Activated naive CD4-positive, alpha-beta T cell (primary cell): ENCODE measurements around the gene CFAP100.

Source experiments
- DNase-seq, 4 experiments: peaks; one replicate each; lab custom pipeline; 2025; lab: John Stamatoyannopoulos, UW

CFAP100 gene

GRCh38 chr3:126356373-126357264 lies 38.1 kb upstream of the CFAP100 start:
- no peak for DNase-seq

DNA sequence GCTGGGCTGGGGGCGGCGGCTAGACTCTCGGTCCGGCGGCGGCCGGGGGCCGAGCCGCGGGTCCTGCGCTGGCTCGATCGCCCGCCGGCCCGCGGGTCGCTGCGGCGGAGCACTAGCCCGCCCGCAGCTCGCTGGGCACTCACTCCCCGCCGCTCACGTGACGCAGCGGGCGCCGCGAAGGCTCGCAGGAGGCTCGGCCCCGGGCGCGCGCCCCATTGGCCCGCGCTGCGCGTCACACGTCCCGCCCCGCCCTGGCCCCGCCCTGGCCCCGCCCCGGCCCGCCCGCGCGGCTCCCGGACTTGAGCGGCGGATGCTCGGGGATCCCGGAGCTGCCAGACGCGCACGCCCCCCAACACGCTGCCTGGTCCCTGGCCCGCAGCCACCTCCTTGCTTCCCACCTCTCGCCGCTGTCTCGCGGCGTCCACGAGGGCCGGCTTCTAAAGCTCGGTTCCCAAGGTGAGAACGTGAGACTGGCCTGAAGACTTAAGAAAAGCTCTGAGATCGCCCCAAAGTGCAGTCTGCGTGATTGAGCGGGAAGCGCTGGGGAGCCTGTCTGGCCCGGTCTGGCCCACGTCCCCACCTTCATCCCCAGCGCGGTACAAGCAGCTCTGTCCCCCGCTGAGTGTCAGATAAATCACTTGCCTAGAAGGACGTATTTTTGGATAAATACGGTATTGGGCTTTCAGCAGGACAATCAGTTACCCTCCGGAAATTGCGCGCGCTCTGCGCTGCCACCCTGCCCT lies 37.2 kb upstream of the CFAP100 start, which contains the start of gene KLF15:
Gene KLF15 (minus strand): TSS at position 114 of the 743 bp plus-strand sequence. CDS start 4,486 bp downstream, outside the sequence.
- DNase-seq: peak; percentile 20 to 73 (median 36)

DNA sequence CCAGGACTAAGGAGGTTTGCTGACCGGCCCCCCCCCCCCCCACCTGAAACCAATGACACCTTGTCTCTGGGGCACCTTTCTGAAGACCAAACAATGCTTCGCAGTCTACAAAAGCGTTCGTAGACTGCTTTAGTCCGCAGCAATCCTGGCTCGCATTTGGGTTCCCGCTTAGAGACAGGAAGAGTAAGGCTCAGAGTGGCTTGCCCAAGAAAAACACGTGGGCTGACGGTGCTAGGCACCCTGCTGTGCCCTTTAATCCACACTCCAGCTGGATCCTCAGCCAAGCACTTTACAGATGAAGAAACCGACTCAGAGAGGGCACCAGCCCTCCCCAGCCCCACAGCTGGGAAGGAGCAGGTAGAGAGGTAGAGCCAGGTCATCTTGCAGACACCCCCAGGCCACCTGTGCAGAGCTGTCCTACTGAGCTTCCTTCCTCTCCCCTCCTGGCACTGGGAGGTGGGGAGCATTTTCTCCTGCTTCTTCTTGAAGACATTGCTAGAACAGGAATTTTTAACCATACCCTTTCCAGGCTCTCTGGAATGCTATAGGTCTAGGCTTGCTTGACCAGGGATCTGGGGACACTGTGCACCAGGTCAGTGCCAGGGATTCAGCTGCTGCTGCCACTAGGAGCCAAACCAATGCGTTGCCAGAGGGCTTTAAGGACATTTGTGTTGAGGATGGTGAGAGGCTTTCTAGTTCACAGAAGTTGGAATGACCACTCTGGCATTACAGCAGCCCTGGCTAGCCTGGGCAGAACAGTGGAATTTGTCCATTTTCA lies 36.5 kb upstream of the CFAP100 start:
- no peak for DNase-seq

GRCh38 chr3:126358816-126359181 lies 35.9 kb upstream of the CFAP100 start:
- no peak for DNase-seq

DNA sequence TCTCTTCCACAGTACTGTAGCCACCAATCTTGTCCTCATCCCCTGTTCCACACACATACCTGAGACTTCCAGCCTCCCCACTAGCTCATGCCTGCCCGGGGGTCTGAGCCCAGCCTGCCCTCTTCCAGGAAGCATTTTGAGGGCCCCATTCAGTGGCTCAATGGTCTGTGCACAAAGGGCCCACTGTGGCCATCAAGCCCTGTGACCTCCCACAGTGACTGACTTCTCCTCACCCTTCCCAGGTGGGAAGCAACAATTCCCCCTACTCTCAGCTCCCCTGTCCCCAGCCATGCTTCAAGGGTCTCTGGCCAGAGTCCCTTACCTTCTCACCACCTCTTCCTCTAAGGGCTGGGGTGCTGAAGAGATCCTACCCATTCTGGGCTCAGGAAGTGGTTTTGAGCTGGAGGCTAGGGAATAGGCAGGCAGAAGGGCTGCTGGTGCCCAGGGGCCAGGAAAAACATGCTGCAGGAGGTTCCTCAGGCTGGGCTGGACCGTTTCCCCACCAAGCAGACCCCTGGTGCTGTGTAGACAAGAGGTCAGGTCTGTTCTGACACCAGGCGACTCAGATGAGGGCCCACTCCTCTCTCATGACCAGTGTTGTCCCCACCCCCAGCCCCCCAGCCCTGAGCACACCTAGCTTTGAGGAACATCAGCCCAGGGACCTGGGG lies 34.5 kb upstream of the CFAP100 start:
- DNase-seq: no peak

DNA sequence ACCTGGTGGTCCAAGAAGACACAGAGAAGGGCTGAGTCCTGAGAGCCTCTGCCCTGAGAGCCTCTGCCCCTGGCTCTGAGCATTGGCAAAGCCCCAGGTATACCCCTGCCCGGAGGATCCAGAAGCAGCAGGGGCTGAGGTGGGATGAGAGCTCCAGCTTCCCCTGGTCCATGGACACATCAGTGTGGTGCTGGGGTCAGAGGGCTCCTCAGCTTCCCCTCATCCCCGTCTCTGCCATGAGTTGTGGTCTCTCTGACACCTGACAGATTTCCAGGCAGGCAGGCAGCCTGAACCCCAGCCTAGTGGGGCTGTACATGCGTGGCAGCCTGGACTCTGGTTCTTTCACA lies 34.0 kb upstream of the CFAP100 start:
- DNase-seq: no peak

GRCh38 chr3:126361211-126361610 lies 33.5 kb upstream of the CFAP100 start:
- no peak for DNase-seq

GRCh38 chr3:126364130-126364695 lies 30.5 kb upstream of the CFAP100 start:
- DNase-seq: no peak

DNA sequence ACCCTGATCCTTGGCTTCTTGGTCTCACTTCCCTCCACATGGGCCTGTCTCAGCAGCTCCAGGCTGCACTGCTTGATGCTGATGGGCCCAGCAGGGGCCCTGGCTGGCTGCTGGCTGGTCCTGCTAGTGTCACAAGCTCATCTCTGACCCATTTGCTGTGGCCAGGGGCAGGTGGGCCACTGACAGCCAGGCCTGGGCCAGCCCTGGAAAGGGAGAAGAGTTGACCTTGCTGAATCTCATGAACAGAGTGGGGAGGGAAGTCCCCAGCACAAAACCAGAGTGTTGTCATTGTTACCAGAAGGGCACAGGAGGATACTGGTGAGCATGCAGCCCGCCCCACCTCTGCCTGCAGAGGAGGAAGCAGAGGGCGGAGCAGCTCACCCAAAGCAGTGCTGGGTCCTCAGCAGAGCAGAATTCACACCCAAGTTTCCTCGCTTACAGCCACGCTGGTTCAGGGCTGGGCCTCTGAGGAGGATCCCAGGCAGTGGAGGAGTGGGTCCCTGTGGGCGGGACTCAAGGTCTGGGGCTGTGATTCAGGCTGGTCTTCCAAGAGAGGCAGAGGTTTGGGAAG lies 29.9 kb upstream of the CFAP100 start:
- no peak for DNase-seq

DNA sequence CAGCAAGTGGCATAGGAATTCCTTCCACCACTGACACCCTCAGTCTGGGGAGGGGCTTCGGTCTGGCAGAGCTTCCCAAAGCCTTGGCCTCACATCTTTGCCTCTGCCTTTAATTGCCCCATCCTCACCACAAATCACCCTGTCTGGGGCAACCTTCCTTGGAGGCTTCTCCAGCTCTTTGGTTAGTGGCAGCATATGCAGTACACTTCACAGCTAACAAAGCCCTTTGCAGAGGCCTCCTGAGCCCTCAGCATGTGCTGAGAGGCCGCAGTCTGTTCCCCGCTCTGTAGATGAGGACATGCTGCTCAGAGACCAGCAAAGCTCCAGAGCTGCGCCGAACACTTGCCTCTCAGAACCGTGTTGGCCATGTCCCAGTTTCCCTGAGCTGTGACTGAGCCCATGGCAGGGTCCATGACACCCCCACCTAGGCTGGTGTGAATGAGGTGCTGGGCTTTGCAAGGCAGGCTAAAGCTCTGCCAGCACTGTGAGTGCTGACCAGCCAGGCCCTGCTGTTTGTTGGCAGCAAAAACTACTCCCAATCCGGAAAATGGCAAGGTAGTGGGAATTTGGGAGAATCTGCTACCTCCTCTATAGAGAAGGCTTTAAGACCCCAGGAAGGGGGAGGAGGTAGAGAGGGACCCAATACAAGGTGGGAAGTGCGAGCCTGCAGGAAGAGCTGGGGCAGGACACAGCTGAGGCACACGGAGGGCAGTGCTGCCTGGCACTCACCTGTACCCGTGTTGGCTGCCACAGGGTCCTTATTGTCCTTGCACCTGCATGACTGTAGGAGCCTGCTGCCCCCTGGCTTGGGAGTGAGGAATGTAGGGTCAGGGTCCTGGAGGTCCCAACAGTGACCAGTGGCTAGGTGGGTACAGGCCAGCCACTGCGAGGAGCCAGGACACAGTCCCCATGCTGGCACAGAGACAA lies 29.1 kb upstream of the CFAP100 start:
- DNase-seq: no peak

- DNase-seq: no peak
Measured at GRCh38 chr3:126367316-126367805, 27.3 kb upstream of the CFAP100 start.

GRCh38 chr3:126369490-126369889 lies 25.2 kb upstream of the CFAP100 start:
- no peak for DNase-seq

DNA sequence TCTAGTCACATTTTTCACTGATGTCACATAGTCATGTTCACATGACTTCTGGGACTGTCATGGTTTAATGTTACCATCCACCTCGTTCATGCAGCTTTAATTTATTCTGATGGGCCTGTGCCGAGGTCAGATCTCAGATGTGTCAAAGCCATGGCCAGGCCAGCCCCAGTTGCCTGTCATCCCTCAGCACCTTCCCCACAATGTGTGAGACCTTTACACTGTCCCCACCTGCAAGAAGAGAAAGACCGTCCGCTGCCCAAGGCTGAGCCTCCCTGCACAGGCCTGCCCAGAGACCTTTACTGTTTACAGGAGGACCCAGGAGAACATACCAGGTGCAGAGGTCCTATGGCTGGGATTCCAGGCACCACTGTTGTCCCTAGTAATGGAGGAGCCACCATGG lies 24.7 kb upstream of the CFAP100 start:
- DNase-seq: no peak

GRCh38 chr3:126370606-126371005 lies 24.1 kb upstream of the CFAP100 start:
- no peak for DNase-seq

- DNase-seq: no peak
Measured at GRCh38 chr3:126371096-126371705, 23.5 kb upstream of the CFAP100 start.

DNA sequence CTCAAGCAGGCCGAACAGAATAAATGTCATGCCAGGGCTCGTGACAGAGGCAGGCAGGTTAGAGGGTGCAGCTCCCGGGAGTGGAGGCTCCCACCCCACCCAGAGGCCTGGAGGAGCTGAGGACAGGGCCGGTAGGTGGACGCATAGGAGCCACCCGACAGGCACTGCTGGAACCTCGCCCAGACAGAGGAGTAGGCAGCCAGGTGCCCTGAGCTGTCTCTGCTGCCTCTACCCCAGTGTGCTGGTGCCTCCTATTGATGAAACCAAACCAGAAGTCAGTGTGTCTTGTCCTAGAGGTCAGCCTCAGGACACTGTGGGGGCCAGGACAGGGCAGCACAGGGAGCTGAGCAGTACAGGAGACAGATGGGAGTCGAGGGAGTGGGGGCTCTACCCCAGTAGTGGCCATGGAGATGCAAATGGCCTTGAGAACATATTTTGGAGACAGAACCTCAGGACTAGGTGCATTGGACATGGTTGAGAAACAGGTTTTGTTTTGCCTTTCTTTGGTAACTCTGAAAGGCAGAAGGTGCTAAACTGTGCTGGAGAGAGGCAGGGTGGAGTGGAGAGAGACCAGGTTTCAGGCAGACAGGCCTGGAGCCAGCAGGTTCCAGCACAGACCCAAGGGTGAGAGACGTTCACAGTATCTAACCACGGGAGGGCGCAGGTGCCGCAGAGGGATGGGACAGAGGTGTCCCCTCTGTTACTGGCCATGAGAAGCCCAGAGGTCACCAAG lies 22.1 kb upstream of the CFAP100 start:
- DNase-seq: no peak

- DNase-seq: no peak
Measured at GRCh38 chr3:126373146-126373613, 21.5 kb upstream of the CFAP100 start.
